Measurements from ENCODE around the gene PTGS1. TPM values are rescaled to one million over a fixed set of nuclear protein-coding genes. Genes with fewer than 3 reads are reported as not detected.

PTGS1 gene
- total and polyA plus RNA-seq, 2 of the 8 experiments (the other 6 are each of a cell fraction or from before 2014, with no cell fraction given) = 1.1 to 1.9 TPM

- no peaks in the 10 kb centered on the region for H3K36me3 ChIP-seq (ENCODE audit: control insufficient read depth in 2 of 4, insufficient read depth in 4 of 4, low read length in 3 of 4)
- no peak overlapping the region for H2BK20ac ChIP-seq (ENCODE audit: low read length)
- no peak overlapping the region for H3K56ac ChIP-seq (replicated peaks; ENCODE audit: insufficient read length, low read depth, low read length)
- CTCF ChIA-PET (ENCODE audit: partially characterized antibody) = no interaction called here
- 75% methylated on average over 3 of the region's 3 CpGs; no CpG with 5 or more reads in 1 of the 2 experiments for WGBS, 2 experiments (ENCODE audit: extremely low coverage in 1 of 2, insufficient coverage in 1 of 2, insufficient read length in 1 of 2, insufficient replicate concordance in 2 of 2, low coverage in 1 of 2, low lambda C conversion rate in 2 of 2, missing lambda C conversion rate in 1 of 2)
- H4K91ac ChIP-seq (replicated peaks; ENCODE audit: insufficient read length, low read length) = no peak overlapping the region
- no peaks in the 10 kb centered on the region; a peak in 1 of 7 replicates for H3K27me3 ChIP-seq (replicated peaks in 1 of 4; ENCODE audit: control insufficient read depth in 3 of 4, extremely low read depth in 1 of 4, insufficient read depth in 3 of 4, low read length in 3 of 4)
- no peaks in the 10 kb centered on the region for H3K79me1 ChIP-seq (ENCODE audit: low read depth, low read length)
- no peak overlapping the region for H2AFZ ChIP-seq (ENCODE audit: low read length)
- no peak overlapping the region for H3K18ac ChIP-seq (ENCODE audit: extremely low read depth, low read length)
- H3K4ac ChIP-seq (replicated peaks; ENCODE audit: insufficient read length, low read depth, low read length) = no peak overlapping the region
- H4K20me1 ChIP-seq (replicated peaks in 1 of 2; ENCODE audit: control insufficient read depth in 1 of 2, insufficient read depth in 2 of 2, low read length in 2 of 2) = no peaks in the 10 kb centered on the region
- H2BK120ac ChIP-seq (replicated peaks; ENCODE audit: low read depth, low read length) = no peak overlapping the region
- H2AK5ac ChIP-seq (ENCODE audit: low read depth, low read length) = no peak overlapping the region
- TF ChIP-seq FOSL1 (IDR thresholded peaks at IDR 0.05; ENCODE audit: insufficient read depth, low read depth, low read length) (no peak), SIN3A (conservative IDR thresholded peaks at IDR 0.05 in 1 of 2, IDR thresholded peaks at IDR 0.05 in 1 of 2; ENCODE audit: low read depth in 1 of 2, low read length in 2 of 2) (no peak)
- no peak overlapping the region for H2BK12ac ChIP-seq (ENCODE audit: low read depth, low read length)
- POLR2A ChIA-PET (ENCODE audit: partially characterized antibody) = no interaction called here
- no peak for FAIRE-seq
- H3K9ac ChIP-seq (replicated peaks in 1 of 4; ENCODE audit: extremely low read depth in 1 of 4, low read depth in 3 of 4, low read length in 3 of 4) = no peak overlapping the region
- H3K14ac ChIP-seq (ENCODE audit: insufficient read length) = no peak overlapping the region
- H2BK15ac ChIP-seq (ENCODE audit: low read length) = 0 out of 2 replicates have a peak overlapping the region, but pooled peaks have one; percentile 16
- no peak overlapping the region for H2BK5ac ChIP-seq (ENCODE audit: low read depth, low read length)
- no peaks in the 10 kb centered on the region for H3K79me2 ChIP-seq (ENCODE audit: control insufficient read depth in 1 of 2, insufficient read depth in 2 of 2, low read length in 2 of 2)
- H3K4me3 ChIP-seq (ENCODE audit: extremely low read depth in 1 of 4, insufficient read depth in 2 of 4, low read depth in 3 of 4, low read length in 4 of 4) = no peak overlapping the region
- no peaks in the 10 kb centered on the region for H3K23me2 ChIP-seq (ENCODE audit: low read depth, low read length)
- H3K27ac ChIP-seq (ENCODE audit: low read depth, low read length) = no peak overlapping the region
- no peak overlapping the region for H4K8ac ChIP-seq (ENCODE audit: extremely low read depth, insufficient read depth, low read length)
- no peaks in the 10 kb centered on the region for H3K4me1 ChIP-seq (replicated peaks in 1 of 4; ENCODE audit: control insufficient read depth in 3 of 4, insufficient read depth in 4 of 4, low read length in 3 of 4)
- no peak overlapping the region for H3K4me2 ChIP-seq (ENCODE audit: insufficient read depth in 1 of 2, low read depth in 2 of 2, low read length in 2 of 2)
- H3K23ac ChIP-seq (ENCODE audit: insufficient read length) = no peak overlapping the region
- peaks cover 8% of the 10 kb centered on the region in 2 experiments; a peak in 2 of 4 replicates for H3K9me3 ChIP-seq (ENCODE audit: insufficient read depth in 2 of 2, low read depth in 1 of 2, low read length in 1 of 2)
- no peak overlapping the region for H4K5ac ChIP-seq (ENCODE audit: insufficient read length, low read depth, low read length)
- no peak for DNase-seq (ENCODE audit: low read depth in 1 of 2, low spot score in 2 of 2)
Observed at GRCh38 chr9:122398371-122398924, 27.6 kb downstream of the PTGS1 start.

Data from H1 (cell line).